Urothelium cell line (cell line): ENCODE data around the gene GFPT1.

Source experiments
- DNase-seq: peaks from one replicate; pipeline ENCODE4 v3.0.0; 2011; ENCODE audit warnings: low spot score, mixed read lengths
- FAIRE-seq: peaks from 2 replicates; lab custom pipeline; 2011; peaks lifted over from hg19 to GRCh38; lab: Jason Lieb, UNC

Gene GFPT1

GRCh38 chr2:69330781-69331180 lies 56.2 kb downstream of the GFPT1 start:
- FAIRE-seq = no peak
- no peak for DNase-seq

- no peak for FAIRE-seq
These were observed 64.4 kb downstream of the GFPT1 start for GRCh38 chr2:69322631-69323030.

GRCh38 chr2:69316550-69316949 lies 70.5 kb downstream of the GFPT1 start:
- FAIRE-seq (no peak), DNase-seq (no peak)

More at GRCh38 chr2:69322631-69323030, 64.4 kb downstream of the GFPT1 start:
- DNase-seq = no peak

GRCh38 chr2:69315160-69315761 lies 71.8 kb downstream of the GFPT1 start:
- DNase-seq (no peak), FAIRE-seq (no peak)

GRCh38 chr2:69311024-69311416 lies 76.0 kb downstream of the GFPT1 start:
- FAIRE-seq (no peak), DNase-seq (no peak)

GRCh38 chr2:69310111-69311023 lies 76.7 kb downstream of the GFPT1 start:
- DNase-seq (no peak), FAIRE-seq (no peak)

GRCh38 chr2:69309351-69310110 lies 77.5 kb downstream of the GFPT1 start:
- DNase-seq (no peak), FAIRE-seq (no peak)

- FAIRE-seq (no peak), DNase-seq (no peak)
These were observed 78.7 kb downstream of the GFPT1 start for GRCh38 chr2:69308338-69308737.

GRCh38 chr2:69307579-69308064 lies 79.4 kb downstream of the GFPT1 start:
- DNase-seq (no peak), FAIRE-seq (peak; percentile 95)

GRCh38 chr2:69306822-69307578 lies 80.0 kb downstream of the GFPT1 start:
- no peak for FAIRE-seq
- DNase-seq = peak; percentile 94

GRCh38 chr2:69306393-69306821 lies 80.6 kb downstream of the GFPT1 start:
- DNase-seq (peak; percentile 46), FAIRE-seq (no peak)

- no peak for FAIRE-seq
These were observed 81.2 kb downstream of the GFPT1 start for GRCh38 chr2:69305712-69306392.

GRCh38 chr2:69305166-69305565 lies 81.9 kb downstream of the GFPT1 start:
- FAIRE-seq = no peak
- DNase-seq = no peak

More at GRCh38 chr2:69305712-69306392, 81.2 kb downstream of the GFPT1 start:
- no peak for DNase-seq

GRCh38 chr2:69304656-69305055 lies 82.4 kb downstream of the GFPT1 start:
- DNase-seq = no peak
- no peak for FAIRE-seq

- DNase-seq = no peak
- FAIRE-seq = no peak
These were observed 86.4 kb downstream of the GFPT1 start for GRCh38 chr2:69300650-69301049.

- no peak for DNase-seq
- FAIRE-seq = no peak
These were observed 87.1 kb downstream of the GFPT1 start for GRCh38 chr2:69299772-69300516.

GRCh38 chr2:69298862-69299261 lies 88.2 kb downstream of the GFPT1 start:
- FAIRE-seq = no peak

GRCh38 chr2:69298261-69298660 lies 88.8 kb downstream of the GFPT1 start:
- FAIRE-seq (peak; percentile 74), DNase-seq (peak; percentile 87)

More at GRCh38 chr2:69298862-69299261, 88.2 kb downstream of the GFPT1 start:
- DNase-seq = peak; percentile 36

- DNase-seq (no peak), FAIRE-seq (no peak)
These were observed 89.8 kb downstream of the GFPT1 start for GRCh38 chr2:69297216-69297615.
